ENCODE data around the gene MST1R. TPM values are rescaled to one million over a fixed set of nuclear protein-coding genes. Genes with fewer than 3 reads are reported as not detected.

Gene MST1R
- total and polyA plus RNA-seq, 9 of the 15 experiments (the other 6 are each of a cell fraction or from before 2014, with no cell fraction given), result 1.3 to 10.0 (median 3.8) TPM

DNA sequence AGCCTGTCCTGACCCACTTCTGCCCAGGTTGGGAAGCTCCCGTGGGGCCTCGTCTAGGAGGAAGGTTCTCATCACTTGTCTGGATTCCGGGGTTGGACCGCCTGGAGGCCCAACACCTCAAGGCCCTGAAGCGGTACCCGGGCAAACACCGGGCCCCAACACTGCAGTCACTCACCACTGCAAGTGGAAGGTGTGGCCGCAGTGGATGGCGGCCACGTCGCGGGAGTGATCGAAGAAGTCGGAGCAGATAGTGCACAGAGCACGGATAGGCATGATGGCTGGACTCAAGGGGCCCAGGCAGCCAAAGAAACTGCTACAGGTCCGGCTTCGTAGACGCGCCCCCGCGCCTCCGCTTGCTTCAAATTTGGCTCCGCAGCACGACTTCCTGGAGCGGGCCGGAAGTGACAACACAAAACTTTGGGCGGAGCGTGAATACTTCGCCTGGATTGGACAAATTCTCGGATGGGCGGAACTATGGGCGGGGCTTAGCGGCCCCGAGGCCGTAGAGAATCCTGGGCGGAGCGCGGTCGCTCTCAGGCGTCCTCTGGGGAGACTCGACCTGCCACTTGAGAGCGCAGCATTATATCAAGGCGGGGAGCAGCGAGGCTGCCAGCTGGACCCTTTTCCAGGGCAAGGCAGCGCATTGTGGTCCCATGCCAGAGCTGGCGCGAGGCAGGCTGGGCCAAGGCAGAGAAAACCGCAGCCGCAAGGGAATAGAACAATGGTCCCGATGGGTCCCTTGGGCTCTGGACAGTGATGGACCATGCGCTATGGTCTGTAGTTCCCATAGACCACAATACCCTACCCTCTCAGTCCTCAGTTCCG is 47.3 kb downstream of the MST1R start, which contains the start of gene TRAIP (continued):
- TF ChIP-seq, protein P1, sequence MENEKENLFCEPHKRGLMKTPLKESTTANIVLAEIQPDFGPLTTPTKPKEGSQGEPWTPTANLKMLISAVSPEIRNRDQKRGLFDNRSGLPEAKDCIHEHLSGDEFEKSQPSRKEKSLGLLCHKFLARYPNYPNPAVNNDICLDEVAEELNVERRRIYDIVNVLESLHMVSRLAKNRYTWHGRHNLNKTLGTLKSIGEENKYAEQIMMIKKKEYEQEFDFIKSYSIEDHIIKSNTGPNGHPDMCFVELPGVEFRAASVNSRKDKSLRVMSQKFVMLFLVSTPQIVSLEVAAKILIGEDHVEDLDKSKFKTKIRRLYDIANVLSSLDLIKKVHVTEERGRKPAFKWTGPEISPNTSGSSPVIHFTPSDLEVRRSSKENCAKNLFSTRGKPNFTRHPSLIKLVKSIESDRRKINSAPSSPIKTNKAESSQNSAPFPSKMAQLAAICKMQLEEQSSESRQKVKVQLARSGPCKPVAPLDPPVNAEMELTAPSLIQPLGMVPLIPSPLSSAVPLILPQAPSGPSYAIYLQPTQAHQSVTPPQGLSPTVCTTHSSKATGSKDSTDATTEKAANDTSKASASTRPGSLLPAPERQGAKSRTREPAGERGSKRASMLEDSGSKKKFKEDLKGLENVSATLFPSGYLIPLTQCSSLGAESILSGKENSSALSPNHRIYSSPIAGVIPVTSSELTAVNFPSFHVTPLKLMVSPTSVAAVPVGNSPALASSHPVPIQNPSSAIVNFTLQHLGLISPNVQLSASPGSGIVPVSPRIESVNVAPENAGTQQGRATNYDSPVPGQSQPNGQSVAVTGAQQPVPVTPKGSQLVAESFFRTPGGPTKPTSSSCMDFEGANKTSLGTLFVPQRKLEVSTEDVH (IDR thresholded peaks at IDR 0.05; ENCODE audit: low read depth, partially characterized antibody), result peak; percentile 73
- TF ChIP-seq PML (IDR thresholded peaks at IDR 0.05; ENCODE audit: low read length) (peak; percentile 40; the same call in 1 of the 2 replicates), CBX3 (IDR thresholded peaks at IDR 0.05; ENCODE audit: borderline replicate concordance in 1 of 2, low read length in 2 of 2) (no peak), SMARCA4 (IDR thresholded peaks at IDR 0.05) (no peak), CEBPG (CRISPR knock-in tag; IDR thresholded peaks at IDR 0.05) (no peak), CEBPG (tag; conservative IDR thresholded peaks at IDR 0.05 in 1 of 2, IDR thresholded peaks at IDR 0.05 in 1 of 2) (no peak), SNRNP70 (optimal IDR thresholded peaks at IDR 0.05; ENCODE audit: low read depth, low read length) (no peak), HDAC8 (tag; IDR thresholded peaks at IDR 0.05) (no peak), CREB1 (IDR thresholded peaks at IDR 0.05) (peak; percentile 77), CREB1 (CRISPR knock-in tag; IDR thresholded peaks at IDR 0.05) (peak; percentile 71; the same call in 1 of the 2 replicates), ZNF507 (tag; conservative IDR thresholded peaks at IDR 0.05) (no peak), PHF20 (IDR thresholded peaks at IDR 0.05; ENCODE audit: partially characterized antibody) (peak; percentile 85), RBM15 (IDR thresholded peaks at IDR 0.05; ENCODE audit: insufficient read depth, low read length) (no peak), SRSF9 (IDR thresholded peaks at IDR 0.05; ENCODE audit: borderline replicate concordance, low read depth, low read length) (no peak), CBX1 (IDR thresholded peaks at IDR 0.05; ENCODE audit: low read depth) (no peak), ATF7 (IDR thresholded peaks at IDR 0.05) (peak; percentile 48; the same call in 1 of the 2 replicates), CCAR2 (IDR thresholded peaks at IDR 0.05; ENCODE audit: low read depth, low read length) (no peak), MTA1 (IDR thresholded peaks at IDR 0.05; ENCODE audit: borderline replicate concordance) (no peak)
- TF ChIP-seq, protein P2, sequence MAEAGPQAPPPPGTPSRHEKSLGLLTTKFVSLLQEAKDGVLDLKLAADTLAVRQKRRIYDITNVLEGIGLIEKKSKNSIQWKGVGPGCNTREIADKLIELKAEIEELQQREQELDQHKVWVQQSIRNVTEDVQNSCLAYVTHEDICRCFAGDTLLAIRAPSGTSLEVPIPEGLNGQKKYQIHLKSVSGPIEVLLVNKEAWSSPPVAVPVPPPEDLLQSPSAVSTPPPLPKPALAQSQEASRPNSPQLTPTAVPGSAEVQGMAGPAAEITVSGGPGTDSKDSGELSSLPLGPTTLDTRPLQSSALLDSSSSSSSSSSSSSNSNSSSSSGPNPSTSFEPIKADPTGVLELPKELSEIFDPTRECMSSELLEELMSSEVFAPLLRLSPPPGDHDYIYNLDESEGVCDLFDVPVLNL (CRISPR knock-in tag; IDR thresholded peaks at IDR 0.05; ENCODE audit: low read depth), result peak; percentile 95
- TF ChIP-seq, protein P3, sequence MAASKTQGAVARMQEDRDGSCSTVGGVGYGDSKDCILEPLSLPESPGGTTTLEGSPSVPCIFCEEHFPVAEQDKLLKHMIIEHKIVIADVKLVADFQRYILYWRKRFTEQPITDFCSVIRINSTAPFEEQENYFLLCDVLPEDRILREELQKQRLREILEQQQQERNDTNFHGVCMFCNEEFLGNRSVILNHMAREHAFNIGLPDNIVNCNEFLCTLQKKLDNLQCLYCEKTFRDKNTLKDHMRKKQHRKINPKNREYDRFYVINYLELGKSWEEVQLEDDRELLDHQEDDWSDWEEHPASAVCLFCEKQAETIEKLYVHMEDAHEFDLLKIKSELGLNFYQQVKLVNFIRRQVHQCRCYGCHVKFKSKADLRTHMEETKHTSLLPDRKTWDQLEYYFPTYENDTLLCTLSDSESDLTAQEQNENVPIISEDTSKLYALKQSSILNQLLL (CRISPR knock-in tag; IDR thresholded peaks at IDR 0.05; ENCODE audit: borderline replicate concordance), result no peak
- TF ChIP-seq, protein P4, sequence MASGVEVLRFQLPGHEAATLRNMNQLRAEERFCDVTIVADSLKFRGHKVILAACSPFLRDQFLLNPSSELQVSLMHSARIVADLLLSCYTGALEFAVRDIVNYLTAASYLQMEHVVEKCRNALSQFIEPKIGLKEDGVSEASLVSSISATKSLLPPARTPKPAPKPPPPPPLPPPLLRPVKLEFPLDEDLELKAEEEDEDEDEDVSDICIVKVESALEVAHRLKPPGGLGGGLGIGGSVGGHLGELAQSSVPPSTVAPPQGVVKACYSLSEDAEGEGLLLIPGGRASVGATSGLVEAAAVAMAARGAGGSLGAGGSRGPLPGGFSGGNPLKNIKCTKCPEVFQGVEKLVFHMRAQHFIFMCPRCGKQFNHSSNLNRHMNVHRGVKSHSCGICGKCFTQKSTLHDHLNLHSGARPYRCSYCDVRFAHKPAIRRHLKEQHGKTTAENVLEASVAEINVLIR (CRISPR knock-in tag; IDR thresholded peaks at IDR 0.05), result peak; percentile 72
